HCT116 (cell line): ENCODE measurements around the gene OCA2. TPM values are rescaled to one million over a fixed set of nuclear protein-coding genes. Genes with fewer than 3 reads are reported as not detected.

Experiments
- ATF3 ChIP-seq: IDR thresholded peaks from 2 replicates; pipeline ENCODE4 v1.6.1; 2012
- ELF1 ChIP-seq: IDR thresholded peaks from 2 replicates; pipeline ENCODE4 v1.6.1; 2012; ENCODE audit warnings: low read depth, borderline replicate concordance
- JUND ChIP-seq: IDR thresholded peaks from 2 replicates; pipeline ENCODE4 v1.6.1; 2012
- POLR2A ChIP-seq: IDR thresholded peaks from 2 replicates; pipeline ENCODE4 v1.7.0; 2011; ENCODE audit warnings: borderline replicate concordance; ENCODE audit not compliant: insufficient read depth, insufficient read length; ENCODE audit errors: extremely low read depth
- REST ChIP-seq: IDR thresholded peaks from 2 replicates; pipeline ENCODE4 v1.6.1; 2012; ENCODE audit warnings: low read depth
- SIN3A ChIP-seq: IDR thresholded peaks from 2 replicates; pipeline ENCODE4 v1.6.1; 2012; ENCODE audit warnings: low read depth
- SP1 ChIP-seq: IDR thresholded peaks from 2 replicates; pipeline ENCODE4 v1.6.1; 2012; ENCODE audit warnings: low read depth
- TCF7L2 ChIP-seq: IDR thresholded peaks from 2 replicates; pipeline ENCODE4 v1.7.0; 2011; ENCODE audit warnings: borderline replicate concordance, inconsistent platforms; ENCODE audit not compliant: insufficient read depth, insufficient read length; ENCODE audit errors: extremely low read depth
- YY1 ChIP-seq: IDR thresholded peaks from 2 replicates; pipeline ENCODE4 v1.6.1; 2011; ENCODE audit warnings: low read length, low read depth, moderate library complexity, mild to moderate bottlenecking; ENCODE audit not compliant: insufficient replicate concordance; ENCODE audit errors: extremely low read depth
- total RNA-seq: library from RNA; stranded (reverse); gene quantifications from one replicate; pipeline ENCODE4 v1.2.1, GENCODE V29; 2021; ENCODE audit not compliant: unreplicated experiment
- TF ChIP-seq, protein P1 (sequence below): IDR thresholded peaks from 2 replicates; pipeline ENCODE4 v1.6.1; 2012

OCA2 gene
- total RNA-seq, 1 experiment from 2014 or later = not detected

GRCh38 chr15:28127036-28127435 lies 27.9 kb upstream of the OCA2 start (continued):
- TF ChIP-seq REST (no peak), ELF1 (no peak), SIN3A (no peak), JUND (no peak), POLR2A (no peak), YY1 (no peak), SP1 (no peak), ATF3 (no peak), TCF7L2 (no peak)
- TF ChIP-seq, protein P1, sequence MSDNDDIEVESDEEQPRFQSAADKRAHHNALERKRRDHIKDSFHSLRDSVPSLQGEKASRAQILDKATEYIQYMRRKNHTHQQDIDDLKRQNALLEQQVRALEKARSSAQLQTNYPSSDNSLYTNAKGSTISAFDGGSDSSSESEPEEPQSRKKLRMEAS = no peak
